M059J (cell line): ENCODE data around the gene CST3. TPM values are rescaled to one million over a fixed set of nuclear protein-coding genes. Genes with fewer than 3 reads are reported as not detected.
"Not testable (repeated sequence)": the region's sequence is repeated elsewhere in the genome, so short reads cannot be mapped to it uniquely, and the experiment has no call there.

Source experiments
- DNase-seq: peaks from one replicate; pipeline ENCODE4 v3.0.0-alpha.2; 2012; ENCODE audit warnings: low read depth
- total RNA-seq: library from RNA; depleted of rRNA; stranded (reverse); fragments of >200 nt; shearing (Covaris generic); gene quantifications from 2 replicates; pipeline ENCODE4 v1.2.3, GENCODE V29; 2014

CST3 gene
- total RNA-seq, 1 experiment from 2014 or later = 411 TPM

DNA sequence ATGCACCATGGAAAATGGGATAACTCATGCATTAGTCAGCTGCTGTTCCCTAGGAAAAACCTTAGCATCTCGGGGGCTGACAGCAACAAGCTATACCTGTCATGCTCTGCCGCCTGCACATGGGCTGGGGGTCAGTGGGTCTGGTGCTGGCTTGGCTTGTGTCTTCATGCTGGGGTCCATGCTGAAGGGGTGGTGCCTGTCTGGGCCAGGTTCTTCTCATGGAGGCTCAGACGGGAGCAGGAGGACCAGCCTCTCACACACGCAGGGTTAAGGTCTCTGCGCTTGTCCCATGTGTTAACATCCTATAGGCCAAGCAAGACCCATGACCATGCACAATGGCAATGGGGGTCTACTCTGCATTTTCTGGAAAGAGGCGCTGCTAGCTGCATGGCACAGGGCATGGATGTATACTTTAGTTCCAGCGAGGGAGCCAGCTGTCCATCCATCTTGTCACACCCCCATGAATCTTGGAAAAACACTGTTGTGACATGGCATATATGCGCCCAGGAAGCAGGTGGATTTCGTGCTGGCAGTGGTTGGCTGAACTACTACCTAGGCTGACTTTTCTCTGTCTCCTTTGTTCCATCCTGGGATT lies 24.6 kb upstream of the CST3 start:
- no peak for DNase-seq

DNA sequence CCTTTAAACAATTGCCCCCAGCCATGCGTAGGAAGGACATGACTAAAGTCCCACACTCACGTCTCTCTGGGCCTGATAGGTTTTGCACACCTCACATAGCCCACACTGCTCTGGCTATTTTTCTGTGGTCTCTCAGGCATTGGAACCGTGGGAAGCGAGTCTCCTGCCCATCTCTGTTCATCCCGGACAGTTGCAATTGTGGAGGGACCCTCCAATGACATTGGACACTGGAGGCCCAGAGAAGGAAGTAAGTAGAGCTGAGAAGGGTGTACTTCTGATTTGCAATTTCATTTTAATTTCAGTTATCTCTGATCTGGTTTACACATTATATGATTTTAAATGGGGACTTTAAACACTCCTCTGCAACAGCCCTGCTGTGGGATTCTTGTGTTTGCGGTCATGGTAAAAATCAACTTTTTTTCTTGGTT lies 23.3 kb upstream of the CST3 start:
- no peak for DNase-seq

DNA sequence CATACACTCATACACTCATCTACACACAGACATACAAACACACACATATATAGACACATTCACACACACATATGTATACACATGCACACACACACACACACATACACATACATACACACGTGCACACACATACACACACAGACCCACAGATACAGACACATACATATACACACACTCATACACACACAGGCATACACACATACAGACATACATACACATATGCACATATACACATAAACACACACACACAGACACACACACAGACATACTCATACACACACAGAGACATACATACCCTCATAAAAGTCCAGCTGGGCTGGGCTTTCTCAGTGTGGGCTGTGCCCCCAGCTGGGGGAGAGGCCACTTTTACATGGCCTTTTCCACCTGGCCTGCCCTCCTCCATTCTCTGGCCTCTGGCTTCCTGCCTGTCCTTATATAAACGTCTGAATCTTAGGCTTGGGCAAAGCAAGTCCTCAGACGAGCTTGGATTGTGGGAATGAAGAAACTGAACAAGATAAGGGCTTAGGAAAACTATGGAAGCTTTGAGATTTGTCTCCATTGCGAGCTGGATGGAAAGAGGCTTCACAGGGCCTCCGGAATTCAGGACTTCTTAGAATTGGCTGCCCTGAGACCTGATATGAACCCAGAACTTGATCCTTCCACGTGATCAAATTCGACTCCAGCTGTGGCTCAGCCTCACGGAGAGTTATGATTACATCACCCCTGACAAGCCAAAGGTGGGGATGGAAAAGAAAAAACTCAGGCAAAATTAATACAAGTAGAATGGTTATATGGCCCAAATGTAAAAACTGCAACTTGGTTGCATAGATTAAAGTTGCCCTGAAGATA lies 22.5 kb upstream of the CST3 start:
- peak; percentile 26 for DNase-seq

DNA sequence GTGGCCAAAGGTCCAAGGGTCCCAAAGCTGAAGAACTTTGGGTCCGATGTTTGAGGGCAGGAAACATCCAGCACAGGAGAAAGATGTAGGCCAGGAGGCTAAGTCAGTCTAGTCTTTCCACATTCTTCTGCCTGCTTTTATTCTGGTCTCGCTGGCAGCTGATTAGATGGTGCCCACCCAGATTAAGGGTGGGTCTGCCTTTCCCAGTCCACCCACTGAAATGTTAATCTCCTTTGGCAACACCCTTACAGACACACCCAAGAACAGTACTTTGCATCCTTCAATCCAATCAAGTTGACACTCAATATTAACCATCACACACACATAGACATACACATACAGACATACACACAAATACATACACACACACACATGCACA lies 21.8 kb upstream of the CST3 start:
- DNase-seq = not testable (repeated sequence)

DNA sequence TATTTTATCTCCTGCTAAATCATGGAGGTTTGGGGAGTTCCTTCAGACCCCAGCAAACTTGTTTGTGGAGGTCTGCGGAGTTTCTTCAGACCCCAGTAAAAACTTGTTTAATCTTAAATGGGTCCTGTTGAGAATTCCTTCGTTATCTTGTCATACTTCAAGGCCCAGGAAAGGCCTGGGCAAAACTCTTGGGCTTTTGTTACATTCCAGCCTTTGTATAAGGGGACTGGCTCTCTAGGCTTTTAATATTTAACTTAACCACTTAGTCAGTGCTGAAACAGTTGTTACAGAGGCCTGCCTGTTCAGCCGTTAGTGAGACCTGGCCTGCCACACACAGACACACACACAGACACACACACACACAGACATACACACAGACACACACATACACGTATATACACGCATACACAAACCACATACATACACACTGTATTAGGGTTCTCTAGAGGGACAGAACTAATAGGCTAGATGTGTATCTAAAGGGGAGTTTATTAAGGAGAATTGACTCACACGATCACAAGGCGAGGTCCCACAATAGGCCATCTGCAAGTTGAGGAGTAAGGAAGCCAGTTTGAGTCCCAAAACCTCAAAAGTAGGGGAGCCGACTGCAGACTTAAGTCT lies 21.3 kb upstream of the CST3 start:
- DNase-seq = no peak

DNA sequence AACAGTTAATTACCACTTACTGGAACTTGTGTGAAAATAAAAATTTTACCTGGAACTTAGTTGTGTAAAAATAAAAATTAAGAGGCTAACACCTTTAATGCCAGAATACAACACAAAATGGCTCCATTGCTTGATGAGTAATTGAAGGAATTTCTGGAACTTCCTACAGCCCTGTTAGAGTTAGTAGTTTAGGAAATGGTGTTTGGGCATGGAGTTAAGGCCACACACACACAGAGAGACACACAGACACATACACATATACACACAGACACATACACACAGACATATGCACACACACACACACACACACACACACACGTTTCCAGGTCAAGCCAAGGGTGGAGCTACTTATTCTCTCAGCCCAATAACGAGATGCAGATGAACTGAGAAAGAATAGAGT lies 20.6 kb upstream of the CST3 start:
- no peak for DNase-seq

DNA sequence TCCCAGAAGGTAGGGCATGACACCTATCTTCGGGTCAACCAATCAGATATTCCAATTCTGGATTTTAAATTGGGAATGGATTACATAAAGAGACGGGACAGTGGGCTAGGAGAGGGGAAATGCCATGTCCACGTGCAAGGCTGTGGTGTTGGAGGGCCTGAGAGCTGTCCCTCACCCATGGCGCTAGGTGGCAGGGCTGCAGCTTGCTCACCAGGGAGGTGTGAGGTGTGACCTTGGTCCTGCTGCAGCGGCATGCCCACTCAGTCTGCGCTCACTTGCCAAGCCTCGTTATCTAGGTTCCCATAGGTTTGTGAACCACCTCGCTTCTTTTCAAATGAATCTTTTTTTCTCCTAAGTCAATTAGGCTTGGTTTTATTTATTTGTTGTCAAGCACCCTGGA lies 19.4 kb upstream of the CST3 start:
- no peak for DNase-seq

DNA sequence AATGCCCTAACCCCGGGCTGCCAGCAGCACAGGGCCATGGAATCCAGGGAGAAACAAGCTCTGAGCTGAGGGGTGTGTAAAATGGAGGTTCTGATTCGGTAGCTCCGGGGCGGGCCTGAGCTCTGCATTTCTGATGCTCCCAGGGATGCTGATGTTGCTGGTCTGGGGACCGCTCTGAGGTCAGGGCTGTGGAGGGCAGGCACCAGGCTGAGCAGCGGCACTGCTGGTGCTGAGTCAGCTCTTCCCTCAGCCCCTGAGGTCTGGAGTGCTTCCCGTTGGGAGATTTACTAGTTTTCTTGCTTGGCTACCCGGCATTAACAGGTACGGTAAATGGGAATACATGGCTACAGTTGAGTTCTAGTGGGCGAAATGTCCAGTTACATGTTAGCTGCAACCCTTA lies 18.6 kb upstream of the CST3 start:
- DNase-seq = no peak

DNA sequence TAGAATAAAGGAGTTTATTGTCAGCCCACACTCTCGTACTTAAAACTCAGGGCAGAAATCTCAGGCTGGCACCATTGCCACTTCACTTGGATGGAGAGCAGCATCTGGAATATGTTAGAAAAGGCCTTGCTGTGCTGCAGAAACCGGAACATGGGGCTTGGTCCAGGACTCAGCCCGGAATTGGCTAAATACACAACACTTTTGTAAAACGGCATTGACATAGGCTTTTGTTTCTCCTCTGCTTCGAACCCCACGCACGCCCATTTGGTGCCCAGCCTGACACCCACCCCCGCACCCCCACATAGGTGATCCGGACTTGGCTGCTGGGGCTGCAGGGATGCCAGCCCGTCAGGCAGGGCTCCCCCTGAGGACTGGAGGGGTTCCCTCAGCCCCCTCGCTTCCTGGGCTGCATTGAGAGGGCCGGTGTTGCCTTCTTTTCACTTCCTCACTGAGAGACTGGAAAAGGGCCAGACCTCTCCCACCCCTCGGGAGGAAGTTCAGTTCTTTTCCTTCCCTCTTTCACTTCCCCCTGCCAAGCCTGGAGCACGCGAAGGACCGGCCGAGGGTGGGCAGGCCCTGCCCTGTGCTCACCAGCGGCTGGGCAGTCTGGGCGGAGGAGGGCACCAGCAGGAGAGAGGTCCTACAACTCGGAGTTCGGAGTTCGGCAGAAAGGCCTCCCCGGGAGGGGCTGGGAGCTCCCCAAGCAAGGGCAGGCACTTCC lies 17.9 kb upstream of the CST3 start:
- DNase-seq = no peak

DNA sequence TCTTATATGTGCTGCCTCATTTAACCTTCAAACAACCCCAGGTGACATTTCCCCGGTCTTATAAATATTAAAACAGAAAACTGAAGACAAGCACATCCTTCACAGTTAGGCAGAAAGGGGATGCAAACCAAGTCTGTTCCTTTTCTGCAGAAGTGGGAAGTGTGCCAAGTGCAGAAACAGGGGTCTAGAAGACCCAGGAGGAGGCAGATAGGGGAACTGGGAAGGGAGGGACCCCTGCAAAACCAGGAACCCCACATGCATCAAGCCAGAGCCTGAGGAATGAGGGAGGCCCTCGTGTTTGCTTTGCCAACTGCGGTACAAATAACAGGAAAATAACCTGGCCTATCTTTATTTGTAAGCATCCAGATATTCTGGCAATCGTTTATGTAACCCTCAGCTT lies 17.0 kb upstream of the CST3 start:
- DNase-seq = no peak

DNA sequence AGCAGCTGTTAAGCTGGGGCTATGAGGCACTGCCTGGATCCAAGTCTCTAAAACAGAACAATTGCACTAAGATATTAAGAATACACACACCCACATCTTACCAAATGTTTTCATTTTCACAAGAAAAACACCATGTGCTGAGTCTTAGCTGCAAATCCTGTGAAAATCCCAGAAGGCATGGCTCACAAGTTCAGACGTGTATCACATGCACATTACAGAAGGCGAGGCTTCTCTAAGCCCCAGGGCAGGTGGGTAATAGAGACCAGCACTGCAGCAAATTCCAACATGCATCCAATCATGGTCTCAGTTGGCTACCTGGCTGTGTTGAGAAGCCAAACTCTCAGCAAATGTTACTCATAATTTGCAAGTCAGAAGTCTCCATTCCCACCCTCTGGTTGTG lies 16.2 kb upstream of the CST3 start:
- no peak for DNase-seq

DNA sequence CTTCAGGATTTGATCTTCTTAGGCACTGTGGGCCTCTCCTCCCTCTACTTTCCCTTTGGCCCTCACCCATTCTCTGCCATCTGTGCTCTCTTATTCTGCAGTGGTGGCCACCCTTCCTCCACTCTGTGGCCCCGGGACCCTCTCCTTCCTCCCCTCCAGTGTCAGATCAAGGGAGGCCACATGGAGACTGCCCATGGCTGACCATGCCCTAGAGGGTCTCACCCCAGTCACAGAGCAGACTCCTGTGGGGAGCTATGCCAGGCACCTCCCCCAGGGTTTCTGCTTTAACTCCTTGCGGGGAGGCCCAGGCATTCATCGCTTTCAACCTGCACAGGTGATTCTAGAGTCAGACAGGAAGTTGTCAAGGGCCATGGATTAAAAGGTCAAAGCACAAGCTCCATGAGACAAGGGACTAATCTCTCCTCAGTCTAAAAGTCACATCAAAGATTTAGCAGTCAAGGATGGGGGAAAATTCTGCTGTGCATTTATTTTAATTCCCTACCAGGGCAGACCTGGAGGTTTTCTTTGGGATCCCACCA lies 15.7 kb upstream of the CST3 start:
- no peak for DNase-seq

DNA sequence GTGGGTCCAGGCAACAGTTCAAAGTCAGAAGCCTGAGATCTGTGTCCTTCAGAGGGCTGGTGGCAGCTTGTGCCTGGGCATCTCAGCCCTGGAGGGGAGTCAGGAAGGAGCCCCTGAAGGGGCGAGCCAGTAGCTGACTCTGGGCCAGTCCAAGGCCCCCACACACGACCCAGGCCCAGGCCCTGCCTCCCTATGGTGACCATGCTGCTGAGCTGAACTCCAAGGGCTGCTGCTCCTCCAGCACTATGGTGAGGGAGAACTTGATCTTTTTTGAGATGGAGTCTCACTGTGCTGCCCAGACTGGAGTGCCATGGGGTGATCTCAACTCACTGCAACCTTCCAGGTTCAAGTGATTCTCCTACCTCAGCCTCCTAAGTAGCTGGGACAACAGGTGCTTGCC lies 15.2 kb upstream of the CST3 start:
- no peak for DNase-seq

DNA sequence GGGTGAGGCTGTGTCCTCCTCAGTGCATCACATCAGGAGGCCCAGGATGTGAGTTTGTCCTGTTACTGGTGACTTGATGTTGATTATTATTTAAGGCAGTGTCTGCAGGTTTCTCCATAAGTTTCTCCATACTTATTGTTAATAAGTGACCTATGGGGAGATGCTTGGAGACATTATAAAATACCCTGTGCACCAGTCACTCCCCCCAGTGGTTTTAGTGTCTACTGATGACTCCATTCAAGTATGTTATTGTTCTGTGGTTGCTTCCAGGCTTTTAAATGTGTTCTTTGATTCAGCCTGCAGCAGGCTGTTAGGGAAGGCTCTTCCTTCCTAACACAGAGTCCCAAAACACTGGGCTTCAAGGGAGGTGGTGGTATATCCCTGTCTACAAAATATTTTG lies 14.6 kb upstream of the CST3 start:
- peak; percentile 24 for DNase-seq

DNA sequence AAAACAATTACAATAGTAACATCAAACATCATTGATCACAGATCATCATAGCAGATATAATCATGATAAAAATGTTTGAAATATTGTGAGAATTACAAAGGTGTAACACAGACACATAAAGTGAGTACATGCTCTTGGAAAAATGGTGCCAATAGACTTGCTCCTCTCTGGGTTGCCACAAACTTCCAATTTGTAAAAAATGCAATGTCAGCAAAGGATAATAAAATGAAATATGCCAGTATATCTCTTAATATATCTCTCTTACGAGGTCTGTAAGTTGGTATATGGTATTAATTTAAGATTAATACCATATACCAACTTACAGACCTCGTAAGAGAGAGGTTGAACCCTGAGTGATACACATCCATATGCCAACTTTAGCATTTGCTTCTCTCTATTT lies 13.4 kb upstream of the CST3 start:
- no peak for DNase-seq

DNA sequence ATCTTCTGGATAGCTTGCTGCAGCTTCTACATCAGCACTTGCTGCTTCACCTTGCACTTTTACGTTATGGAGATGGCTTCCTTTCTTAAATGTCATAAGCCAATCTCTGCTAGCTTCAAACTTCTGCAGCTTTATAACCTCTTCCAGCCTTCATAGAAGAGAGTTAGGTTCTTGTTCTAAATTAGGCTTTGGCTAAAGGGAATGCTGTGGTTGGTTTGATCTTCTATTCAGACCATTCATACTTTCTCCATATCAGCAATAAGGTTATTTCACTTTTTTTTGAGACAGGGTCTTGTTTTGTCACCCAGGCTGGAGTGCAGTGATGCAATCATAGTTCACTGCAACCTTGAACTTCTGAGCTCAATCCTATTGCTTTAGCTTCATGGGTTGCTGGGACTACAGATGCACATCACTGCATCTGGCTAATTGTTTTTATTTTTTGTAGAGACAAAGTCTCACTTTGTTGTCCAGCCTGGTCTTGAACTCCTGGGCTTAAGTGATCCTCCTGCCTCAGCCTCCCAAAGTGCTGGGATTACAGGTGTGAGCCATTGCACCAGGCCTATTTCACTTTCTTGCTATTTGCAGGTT lies 12.2 kb upstream of the CST3 start:
- DNase-seq = no peak

DNA sequence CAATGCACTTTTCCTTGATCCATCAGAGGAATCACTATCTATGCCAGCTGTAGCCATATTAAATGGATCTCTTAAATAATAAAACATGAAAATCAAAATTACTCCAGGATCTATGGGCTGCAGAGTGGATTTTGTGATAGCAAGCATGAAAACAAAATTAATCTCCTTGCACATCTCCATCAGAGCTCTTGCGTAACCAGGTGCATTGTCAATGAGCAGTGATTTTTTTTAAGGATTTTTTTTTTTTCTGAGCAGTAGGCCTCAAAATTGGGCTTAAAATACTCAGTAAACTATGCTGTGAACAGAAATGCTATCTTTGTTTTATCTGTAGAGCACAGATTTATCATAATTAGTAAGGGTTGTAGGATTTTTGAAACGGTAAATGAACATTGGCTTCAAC lies 11.5 kb upstream of the CST3 start:
- no peak for DNase-seq

DNA sequence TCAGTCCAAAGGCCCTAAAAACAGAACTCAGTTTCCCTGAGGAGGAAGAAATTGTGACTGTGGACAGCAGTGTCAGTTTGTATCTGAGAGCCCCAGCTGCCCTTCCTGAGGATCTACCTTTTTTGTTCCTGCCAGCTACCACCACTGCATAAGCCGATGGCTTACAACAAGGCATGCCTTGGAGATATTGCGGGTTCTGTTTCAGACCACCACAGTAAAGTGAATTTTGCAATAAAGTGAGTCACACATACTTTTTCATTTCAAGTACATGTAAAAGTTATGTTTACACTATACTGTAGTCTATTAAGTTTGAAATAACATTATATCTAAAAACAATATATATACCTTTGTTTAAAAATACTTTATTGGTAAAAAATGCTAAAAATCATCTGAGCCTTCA lies 9.6 kb upstream of the CST3 start:
- no peak for DNase-seq

DNA sequence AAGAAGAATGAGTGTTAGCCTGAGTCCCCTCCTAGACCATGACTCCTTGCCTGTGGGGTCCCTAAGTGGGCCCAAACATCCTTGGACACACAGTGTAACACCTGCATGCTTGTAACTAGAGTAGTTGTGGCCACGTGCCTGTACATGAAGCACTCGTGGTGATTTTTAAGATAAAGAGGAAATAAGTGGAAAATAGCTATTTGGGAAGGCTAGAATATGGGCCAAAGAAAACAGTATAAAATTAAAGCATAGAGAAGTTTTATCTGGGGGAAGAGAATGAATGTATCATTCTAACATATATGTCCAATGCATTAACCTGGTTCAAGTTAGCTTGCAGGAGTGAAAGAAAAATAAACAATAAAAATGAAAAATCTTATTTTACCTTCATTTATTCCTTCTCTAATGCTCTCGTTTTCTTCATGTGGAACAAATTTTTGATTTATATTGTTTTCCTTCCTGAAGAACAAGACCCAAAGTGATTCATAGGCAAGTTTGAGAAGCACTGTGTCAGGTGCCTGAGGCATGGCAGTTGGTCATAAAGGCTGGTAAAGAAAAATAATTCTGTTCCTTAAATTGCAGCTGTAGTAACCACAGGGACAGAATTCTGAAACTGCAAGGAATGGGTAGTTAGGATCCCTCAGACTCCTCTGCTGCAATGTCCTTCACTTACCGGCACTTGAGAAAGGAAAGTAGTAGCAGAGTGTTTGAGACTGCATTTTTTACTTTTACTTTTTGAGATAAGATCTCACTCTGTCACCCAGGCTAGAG lies 8.5 kb upstream of the CST3 start:
- peak; percentile 88 for DNase-seq

DNA sequence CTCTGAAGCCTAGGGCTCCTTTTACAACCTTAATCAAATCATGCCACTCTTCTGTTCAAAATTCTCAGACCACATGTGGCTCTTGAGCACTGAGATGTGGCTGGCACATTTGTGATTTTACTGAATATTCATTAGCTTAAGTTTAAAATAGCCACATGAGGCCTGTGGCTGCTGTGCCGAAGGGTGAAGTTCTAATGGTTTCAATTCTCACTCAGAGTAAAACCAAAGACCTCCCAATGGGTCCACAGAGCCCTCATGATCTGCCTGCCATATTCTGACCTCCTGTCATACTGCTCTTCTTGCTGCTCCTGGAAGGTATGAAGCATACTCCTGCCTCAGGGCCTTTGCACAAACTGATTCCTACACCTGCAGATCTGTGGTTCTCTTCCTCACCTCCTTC lies 7.8 kb upstream of the CST3 start:
- DNase-seq = no peak

DNA sequence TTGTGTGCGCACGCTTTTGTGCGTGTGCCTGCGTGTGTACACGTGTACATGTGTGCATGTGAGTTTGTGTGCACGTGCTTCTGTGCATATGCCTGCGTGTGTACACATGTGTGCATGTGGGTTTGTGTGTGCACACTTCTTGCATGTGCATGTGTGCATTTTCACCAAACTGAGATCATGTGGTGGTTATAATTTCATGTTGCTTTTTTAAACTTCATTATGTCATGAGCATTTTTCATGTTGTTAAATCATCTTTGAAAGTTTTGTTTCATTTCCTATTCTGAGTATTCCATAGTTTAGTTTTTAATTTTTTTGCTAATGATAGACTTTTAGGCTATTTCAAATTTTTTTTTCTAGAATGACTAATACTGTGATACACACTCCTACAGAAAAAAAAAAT lies 6.4 kb upstream of the CST3 start:
- no peak for DNase-seq
